H9 (cell line): ENCODE results near the gene FAF1. TPM values are rescaled to one million over a fixed set of nuclear protein-coding genes. Genes with fewer than 3 reads are reported as not detected.

Experiments used
- DNase-seq: peaks from one replicate; pipeline ENCODE4 v3.0.0-alpha.2; 2017
- H2AFZ ChIP-seq: one replicate; pipeline ENCODE4 v1.6.1; 2013; ENCODE audit warnings: mild to moderate bottlenecking, low read length, control low read depth, moderate library complexity
- H2AK5ac ChIP-seq: 2 replicates; pipeline ENCODE4 v1.6.1; 2013; ENCODE audit warnings: low read length, control low read depth, mixed read lengths; ENCODE audit not compliant: insufficient read length
- H2BK120ac ChIP-seq: one replicate; pipeline ENCODE4 v1.6.1; 2013; ENCODE audit warnings: low read depth, mild to moderate bottlenecking, low read length, control low read depth, inconsistent platforms; ENCODE audit not compliant: poor library complexity, severe bottlenecking
- H2BK12ac ChIP-seq: 2 replicates; pipeline ENCODE4 v1.6.1; 2013; ENCODE audit warnings: low read length, control low read depth, mixed read lengths, low read depth; ENCODE audit not compliant: insufficient read length
- H2BK15ac ChIP-seq: 2 replicates; pipeline ENCODE4 v1.6.1; 2013; ENCODE audit warnings: low read depth, low read length, control low read depth
- H2BK20ac ChIP-seq: one replicate; pipeline ENCODE4 v1.6.1; 2013; ENCODE audit warnings: low read depth, mild to moderate bottlenecking, low read length, control low read depth, inconsistent platforms; ENCODE audit not compliant: poor library complexity, severe bottlenecking
- H2BK5ac ChIP-seq: 2 replicates; pipeline ENCODE4 v1.6.1; 2013; ENCODE audit warnings: low read length, control low read depth, mixed read lengths; ENCODE audit not compliant: insufficient read length
- H3K14ac ChIP-seq: 2 replicates; pipeline ENCODE4 v1.6.1; 2013; ENCODE audit warnings: low read length, control low read depth; ENCODE audit not compliant: insufficient read depth
- H3K18ac ChIP-seq: 2 replicates; pipeline ENCODE4 v1.6.1; 2013; ENCODE audit warnings: low read depth, mild to moderate bottlenecking, mixed read lengths, low read length, control low read depth; ENCODE audit not compliant: insufficient read length
- H3K23ac ChIP-seq: 2 replicates; pipeline ENCODE4 v1.6.1; 2013; ENCODE audit warnings: low read length, control low read depth, mixed read lengths, low read depth; ENCODE audit not compliant: insufficient read length
- H3K23me2 ChIP-seq: 2 replicates; pipeline ENCODE4 v1.6.1; 2013; ENCODE audit warnings: low read depth, mild to moderate bottlenecking, mixed read lengths, low read length, control low read depth; ENCODE audit not compliant: insufficient read length, poor library complexity, severe bottlenecking
- H3K27ac ChIP-seq: 2 replicates; pipeline ENCODE4 v1.5.1; 2013; ENCODE audit warnings: low read length, control low read depth, mixed read lengths, low read depth; ENCODE audit not compliant: insufficient read length
- H3K27me3 ChIP-seq: 2 replicates; pipeline ENCODE4 v1.6.1; 2013; ENCODE audit warnings: low read length, control low read depth, inconsistent platforms; ENCODE audit not compliant: insufficient read depth
- H3K4ac ChIP-seq: 2 replicates; pipeline ENCODE4 v1.6.1; 2013; ENCODE audit warnings: low read depth, mild to moderate bottlenecking, control low read depth, inconsistent platforms, low read length, moderate library complexity
- H3K4me1 ChIP-seq: 2 replicates; pipeline ENCODE4 v1.6.1; 2013; ENCODE audit warnings: low read length, control low read depth, inconsistent platforms; ENCODE audit not compliant: insufficient read depth
- H3K4me2 ChIP-seq: 2 replicates; pipeline ENCODE4 v1.6.1; 2013; ENCODE audit warnings: low read length, control low read depth, mixed read lengths; ENCODE audit not compliant: insufficient read length, insufficient read depth
- H3K56ac ChIP-seq: 2 replicates; pipeline ENCODE4 v1.6.1; 2013; ENCODE audit warnings: low read depth, mild to moderate bottlenecking, mixed read lengths, low read length, control low read depth; ENCODE audit not compliant: insufficient read length
- H3K79me1 ChIP-seq: 2 replicates; pipeline ENCODE4 v1.6.1; 2013; ENCODE audit warnings: low read depth, mild to moderate bottlenecking, moderate library complexity, low read length, control low read depth, inconsistent platforms; ENCODE audit not compliant: insufficient read depth, poor library complexity, severe bottlenecking
- H3K79me2 ChIP-seq: 2 replicates; pipeline ENCODE4 v1.6.1; 2013; ENCODE audit warnings: low read length, control low read depth, inconsistent platforms; ENCODE audit not compliant: insufficient read depth
- H3K9ac ChIP-seq: 2 replicates; pipeline ENCODE4 v1.6.1; 2013; ENCODE audit warnings: low read length, control low read depth, mixed read lengths; ENCODE audit not compliant: insufficient read length; ENCODE audit errors: extremely low read depth
- H3K9me3 ChIP-seq: one replicate; pipeline ENCODE4 v1.6.1; 2013; ENCODE audit warnings: low read depth, low read length, inconsistent platforms; ENCODE audit not compliant: control insufficient read depth
- H3T11ph ChIP-seq: one replicate; pipeline ENCODE4 v1.6.1; 2013; ENCODE audit warnings: mild to moderate bottlenecking, low read length, control low read depth, inconsistent platforms
- H4K20me1 ChIP-seq: one replicate; pipeline ENCODE4 v1.6.1; 2013; ENCODE audit not compliant: control insufficient read depth, insufficient read length, insufficient read depth
- H4K5ac ChIP-seq: 2 replicates; pipeline ENCODE4 v1.6.1; 2013; ENCODE audit warnings: low read depth, mild to moderate bottlenecking, mixed read lengths, low read length, control low read depth; ENCODE audit not compliant: insufficient read length
- H4K8ac ChIP-seq: replicated peaks from 2 replicates; pipeline ENCODE4 v1.6.1; 2013; ENCODE audit warnings: low read length, control low read depth, mixed read lengths, low read depth; ENCODE audit not compliant: insufficient read length
- H4K91ac ChIP-seq: 2 replicates; pipeline ENCODE4 v1.6.1; 2013; ENCODE audit warnings: low read depth, mild to moderate bottlenecking, moderate library complexity, mixed read lengths, low read length, control low read depth; ENCODE audit not compliant: insufficient read length
- H3K27ac Mint-ChIP-seq, 3 experiments: 2 replicates in 2 of 3; 3 replicates in 1 of 3; pipeline ENCODE4 v1.8.0; 2020 to 2021; ENCODE audit warnings: mixed read lengths in 3 of 3, mild to moderate bottlenecking in 1 of 3, moderate library complexity in 1 of 3
- H3K27me3 Mint-ChIP-seq: 2 replicates; pipeline ENCODE4 v1.8.0; 2021; ENCODE audit warnings: low read depth, mild to moderate bottlenecking, moderate library complexity, mixed read lengths
- H3K36me3 Mint-ChIP-seq, 3 experiments: 2 replicates in 2 of 3; 3 replicates in 1 of 3; pipeline ENCODE4 v1.8.0; 2020 to 2021; ENCODE audit warnings: low read depth in 3 of 3, mixed read lengths in 3 of 3; ENCODE audit not compliant: insufficient read depth in 1 of 3
- H3K4me1 Mint-ChIP-seq, 2 experiments: 2 replicates each; pipeline ENCODE4 v1.8.0; 2020; ENCODE audit warnings: mixed read lengths in 2 of 2
- H3K4me3 Mint-ChIP-seq, 2 experiments: 2 replicates in 1 of 2; 3 replicates in 1 of 2; pipeline ENCODE4 v1.8.0; 2020 to 2021; ENCODE audit warnings: mild to moderate bottlenecking in 2 of 2, mixed read lengths in 2 of 2, moderate library complexity in 1 of 2
- H3K9me3 Mint-ChIP-seq, 2 experiments: 2 replicates in 1 of 2; 3 replicates in 1 of 2; pipeline ENCODE4 v1.8.0; 2020; ENCODE audit warnings: mild to moderate bottlenecking in 2 of 2, mixed read lengths in 2 of 2, moderate library complexity in 1 of 2
- total RNA-seq: library from RNA; stranded (reverse); gene quantifications from 2 replicates; pipeline ENCODE4 v1.2.1, GENCODE V29; 2021
- TF ChIP-seq, protein P1 (sequence below): fragments of 200-600 bp; sonication (generic); conservative IDR thresholded peaks from 3 replicates; pipeline ENCODE4 v1.8.0; 2021; ENCODE audit warnings: antibody characterized with exemption, mild to moderate bottlenecking

FAF1 gene
- total RNA-seq, 1 experiment from 2014 or later = 60.8 TPM

GRCh38 chr1:50878434-50878833, 81.6 kb downstream of the FAF1 start:
- Histone ChIP-seq H2BK15ac (no peak overlapping the region), H2BK120ac (no peak overlapping the region), H3K14ac (no peak overlapping the region), H3K9me3 (no peaks in the 10 kb centered on the region), H3K27ac (no peak overlapping the region), H2BK5ac (no peak overlapping the region), H2AFZ (no peak overlapping the region), H2BK12ac (no peak overlapping the region), H3K18ac (no peak overlapping the region), H4K91ac (no peak overlapping the region), H3T11ph (no peak overlapping the region), H3K9ac (no peak overlapping the region), H3K56ac (no peak overlapping the region), H3K79me2 (peaks cover 3% of the 10 kb centered on the region; the same call in 1 of the 2 replicates), H3K27me3 (no peaks in the 10 kb centered on the region), H2BK20ac (no peak overlapping the region), H3K4me1 (0 out of 2 replicates have a peak, but pooled peaks cover 3% of the 10 kb centered on the region), H3K79me1 (peaks cover 6% of the 10 kb centered on the region), H2AK5ac (no peak overlapping the region), H4K8ac (no peak overlapping the region), H4K5ac (no peak overlapping the region), H4K20me1 (no peaks in the 10 kb centered on the region), H3K4ac (no peak overlapping the region), H3K23ac (no peak overlapping the region), H3K4me2 (no peak overlapping the region), H3K23me2 (no peaks in the 10 kb centered on the region)
- H3K9me3 Mint-ChIP-seq = no peaks in the 10 kb centered on the region
- no peak overlapping the region for H3K27ac Mint-ChIP-seq
- no peak overlapping the region for H3K4me3 Mint-ChIP-seq
- no peaks in the 10 kb centered on the region for H3K27me3 Mint-ChIP-seq
- no peak for DNase-seq
- TF ChIP-seq, protein P1, sequence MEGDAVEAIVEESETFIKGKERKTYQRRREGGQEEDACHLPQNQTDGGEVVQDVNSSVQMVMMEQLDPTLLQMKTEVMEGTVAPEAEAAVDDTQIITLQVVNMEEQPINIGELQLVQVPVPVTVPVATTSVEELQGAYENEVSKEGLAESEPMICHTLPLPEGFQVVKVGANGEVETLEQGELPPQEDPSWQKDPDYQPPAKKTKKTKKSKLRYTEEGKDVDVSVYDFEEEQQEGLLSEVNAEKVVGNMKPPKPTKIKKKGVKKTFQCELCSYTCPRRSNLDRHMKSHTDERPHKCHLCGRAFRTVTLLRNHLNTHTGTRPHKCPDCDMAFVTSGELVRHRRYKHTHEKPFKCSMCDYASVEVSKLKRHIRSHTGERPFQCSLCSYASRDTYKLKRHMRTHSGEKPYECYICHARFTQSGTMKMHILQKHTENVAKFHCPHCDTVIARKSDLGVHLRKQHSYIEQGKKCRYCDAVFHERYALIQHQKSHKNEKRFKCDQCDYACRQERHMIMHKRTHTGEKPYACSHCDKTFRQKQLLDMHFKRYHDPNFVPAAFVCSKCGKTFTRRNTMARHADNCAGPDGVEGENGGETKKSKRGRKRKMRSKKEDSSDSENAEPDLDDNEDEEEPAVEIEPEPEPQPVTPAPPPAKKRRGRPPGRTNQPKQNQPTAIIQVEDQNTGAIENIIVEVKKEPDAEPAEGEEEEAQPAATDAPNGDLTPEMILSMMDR = no peak
- no peaks in the 10 kb centered on the region for H3K36me3 Mint-ChIP-seq
- peaks cover 6 to 9% of the 10 kb centered on the region in 2 experiments; a peak in 2 of 4 replicates for H3K4me1 Mint-ChIP-seq
